OCI-LY7 (cell line): ENCODE results near the gene RPRD1B. TPM values are rescaled to one million over a fixed set of nuclear protein-coding genes. Genes with fewer than 3 reads are reported as not detected.

ENCODE experiments used
- BruUV-seq: library from RNA; stranded (reverse); fragments of 400-500 nt; replicated peaks from 2 replicates; lab custom pipeline; 2021; lab: Mats Ljungman, UMichigan
- CTCF ChIA-PET: fragments of 300-600 bp; sonication (Branson Sonifier 250); formaldehyde crosslinking; loops from one replicate; lab custom pipeline; 2022; ENCODE audit warnings: antibody characterized with exemption; ENCODE audit not compliant: unreplicated experiment; lab: Charles Lee
- POLR2A ChIA-PET: fragments of 300-600 bp; sonication (Branson Sonifier 250); formaldehyde crosslinking; loops from one replicate; lab custom pipeline; 2022; ENCODE audit warnings: antibody characterized with exemption; lab: Charles Lee
- DNase-seq: peaks from one replicate; pipeline ENCODE4 v3.0.0-alpha.2; 2015; ENCODE audit warnings: low spot score
- H2AFZ ChIP-seq: fragments of 200-600 bp; sonication (generic), shearing (Covaris generic); 2 replicates; pipeline ENCODE4 v1.6.1; 2014; ENCODE audit warnings: mild to moderate bottlenecking, antibody characterized with exemption, low read length, moderate library complexity
- H3K27ac ChIP-seq: fragments of 200-600 bp; sonication (generic); 2 replicates; pipeline ENCODE4 v1.5.1; 2014; ENCODE audit warnings: mixed run types, low read depth, mild to moderate bottlenecking, moderate library complexity, low read length, inconsistent platforms; ENCODE audit not compliant: poor library complexity, severe bottlenecking
- H3K36me3 ChIP-seq: fragments of 200-600 bp; sonication (generic); 2 replicates; pipeline ENCODE4 v1.6.1; 2014; ENCODE audit warnings: mild to moderate bottlenecking, antibody characterized with exemption, low read length, moderate library complexity, mixed read lengths; ENCODE audit not compliant: insufficient read depth
- H3K4me1 ChIP-seq: fragments of 200-600 bp; sonication (generic); 2 replicates; pipeline ENCODE4 v1.5.1; 2014; ENCODE audit warnings: mild to moderate bottlenecking, low read length; ENCODE audit not compliant: insufficient read depth, poor library complexity, severe bottlenecking
- H3K4me2 ChIP-seq: fragments of 200-600 bp; sonication (generic); 2 replicates; pipeline ENCODE4 v1.6.1; 2014; ENCODE audit warnings: mild to moderate bottlenecking, low read length
- H3K4me3 ChIP-seq: fragments of 200-600 bp; sonication (generic); 2 replicates; pipeline ENCODE4 v1.5.1; 2014; ENCODE audit warnings: mild to moderate bottlenecking, low read depth, low read length; ENCODE audit not compliant: poor library complexity, severe bottlenecking
- H3K79me2 ChIP-seq: fragments of 200-600 bp; sonication (generic); 2 replicates; pipeline ENCODE4 v1.6.1; 2016; ENCODE audit warnings: low read depth, mild to moderate bottlenecking, low read length, moderate library complexity, mixed read lengths; ENCODE audit not compliant: insufficient read depth
- H3K9me2 ChIP-seq: fragments of 200-600 bp; sonication (generic); 2 replicates; pipeline ENCODE4 v1.6.1; 2016; ENCODE audit warnings: mild to moderate bottlenecking, low read length, mixed read lengths; ENCODE audit not compliant: insufficient read depth
- H3K9me3 ChIP-seq: fragments of 200-600 bp; sonication (generic); 2 replicates; pipeline ENCODE4 v1.6.1; 2014; ENCODE audit warnings: mild to moderate bottlenecking, mixed run types, low read length, mixed read lengths
- H4K20me1 ChIP-seq: fragments of 200-600 bp; sonication (generic); 2 replicates; pipeline ENCODE4 v1.6.1; 2014; ENCODE audit warnings: mild to moderate bottlenecking, antibody characterized with exemption, low read length, moderate library complexity, mixed read lengths; ENCODE audit not compliant: insufficient read depth
- EZH2phosphoT487 ChIP-seq: fragments of 200-600 bp; sonication (generic); IDR thresholded peaks from 2 replicates; pipeline ENCODE4 v1.6.1; 2018; ENCODE audit warnings: low read depth, borderline replicate concordance, mild to moderate bottlenecking, mixed run types, antibody characterized with exemption, low read length, moderate library complexity, mixed read lengths
- intact Hi-C: fragments of 100-400 bp; cut with micrococcal nuclease; formaldehyde crosslinking; loops from one replicate; pipeline ENCODE4 v1.10.0; 2022; ENCODE audit not compliant: unreplicated experiment
- total RNA-seq, 2 experiments: library from RNA; depleted of rRNA in 1 of 2; stranded (reverse); fragments of >200 nt in 1 of 2; shearing (Covaris generic) in 1 of 2; gene quantifications; 2 replicates each; pipeline ENCODE4 v1.2.3, GENCODE V29; 2014 to 2022
- TF ChIP-seq, protein P1 (sequence below): fragments of 200-600 bp; sonication (generic); conservative IDR thresholded peaks from 2 replicates; pipeline ENCODE4 v1.5.1; 2014; ENCODE audit warnings: mild to moderate bottlenecking, antibody characterized with exemption, low read length, moderate library complexity, mixed read lengths

The RPRD1B gene
- total RNA-seq, 2 experiments from 2014 or later, result 45.6 to 67.9 TPM

DNA sequence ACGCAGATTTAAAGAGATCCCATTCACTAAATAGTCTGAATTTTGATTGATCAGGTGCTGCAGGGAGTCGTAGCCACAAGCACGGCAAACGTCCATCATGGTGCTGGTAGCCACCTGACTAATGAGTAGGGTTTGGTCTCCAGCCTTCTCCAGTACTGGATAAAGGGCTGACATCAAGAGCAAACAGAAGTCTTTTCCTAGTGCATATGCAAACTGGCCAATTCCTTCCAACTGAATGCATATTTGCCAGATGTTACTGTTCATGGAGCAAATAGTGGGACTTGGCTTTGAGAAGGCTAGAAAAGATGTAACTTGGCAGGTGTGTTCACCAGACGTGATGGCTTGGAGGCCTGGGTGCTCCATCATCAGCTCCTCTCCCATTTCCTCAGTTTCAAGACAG lies 21.9 kb upstream of the RPRD1B start:
- H4K20me1 ChIP-seq, result 0 out of 2 replicates have a peak, but pooled peaks cover 7% of the 10 kb centered on the region
- POLR2A ChIA-PET, result interaction anchor here (1.2 kb wide), 1 partner anchor 14 kb away, joined by 3 read pairs; no protein-coding TSS in a partner anchor
- H3K36me3 ChIP-seq, result peaks cover 83% of the 10 kb centered on the region
- no peak overlapping the region for H3K27ac ChIP-seq
- CTCF ChIA-PET, result no interaction called here
- no TSS peak for BruUV-seq
- H2AFZ ChIP-seq, result no peak overlapping the region
- intact Hi-C loops, result no loop called here
- peaks cover 5% of the 10 kb centered on the region; the same call in 1 of the 2 replicates for H3K79me2 ChIP-seq
- no peaks in the 10 kb centered on the region for H3K4me1 ChIP-seq
- H3K9me3 ChIP-seq, result no peaks in the 10 kb centered on the region
- no peak overlapping the region for H3K4me3 ChIP-seq
- H3K9me2 ChIP-seq, result no peaks in the 10 kb centered on the region
- TF ChIP-seq, protein P1, sequence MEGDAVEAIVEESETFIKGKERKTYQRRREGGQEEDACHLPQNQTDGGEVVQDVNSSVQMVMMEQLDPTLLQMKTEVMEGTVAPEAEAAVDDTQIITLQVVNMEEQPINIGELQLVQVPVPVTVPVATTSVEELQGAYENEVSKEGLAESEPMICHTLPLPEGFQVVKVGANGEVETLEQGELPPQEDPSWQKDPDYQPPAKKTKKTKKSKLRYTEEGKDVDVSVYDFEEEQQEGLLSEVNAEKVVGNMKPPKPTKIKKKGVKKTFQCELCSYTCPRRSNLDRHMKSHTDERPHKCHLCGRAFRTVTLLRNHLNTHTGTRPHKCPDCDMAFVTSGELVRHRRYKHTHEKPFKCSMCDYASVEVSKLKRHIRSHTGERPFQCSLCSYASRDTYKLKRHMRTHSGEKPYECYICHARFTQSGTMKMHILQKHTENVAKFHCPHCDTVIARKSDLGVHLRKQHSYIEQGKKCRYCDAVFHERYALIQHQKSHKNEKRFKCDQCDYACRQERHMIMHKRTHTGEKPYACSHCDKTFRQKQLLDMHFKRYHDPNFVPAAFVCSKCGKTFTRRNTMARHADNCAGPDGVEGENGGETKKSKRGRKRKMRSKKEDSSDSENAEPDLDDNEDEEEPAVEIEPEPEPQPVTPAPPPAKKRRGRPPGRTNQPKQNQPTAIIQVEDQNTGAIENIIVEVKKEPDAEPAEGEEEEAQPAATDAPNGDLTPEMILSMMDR, result no peak
- TF ChIP-seq EZH2phosphoT487, result no peak
- no peak overlapping the region for H3K4me2 ChIP-seq
- no peak for DNase-seq

DNA sequence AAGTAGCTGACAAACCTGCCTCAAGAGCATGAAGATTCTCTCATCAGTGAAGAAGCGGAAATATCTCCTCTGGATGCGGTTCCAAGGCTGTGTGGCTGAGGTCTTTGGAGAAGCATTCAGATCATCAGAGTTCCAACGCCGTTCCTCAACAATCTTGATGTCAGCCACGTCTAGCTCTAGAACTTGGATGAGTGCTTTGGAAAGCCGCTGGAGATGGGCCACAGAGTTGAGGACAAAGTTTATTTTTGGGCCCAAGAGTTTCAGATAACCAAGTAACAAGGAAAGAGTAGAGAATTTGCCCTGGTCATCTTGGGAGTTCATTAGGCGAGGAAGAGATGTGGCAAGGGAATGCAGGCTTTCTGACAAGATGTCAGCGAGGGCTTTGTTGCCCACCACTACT lies 21.2 kb upstream of the RPRD1B start:
- Histone ChIP-seq H3K4me1 (no peaks in the 10 kb centered on the region), H3K4me3 (no peak overlapping the region), H4K20me1 (0 out of 2 replicates have a peak, but pooled peaks cover 7% of the 10 kb centered on the region), H3K79me2 (peaks cover 8% of the 10 kb centered on the region; the same call in 1 of the 2 replicates), H3K4me2 (no peak overlapping the region), H2AFZ (no peak overlapping the region), H3K36me3 (peaks cover 89% of the 10 kb centered on the region), H3K27ac (no peak overlapping the region), H3K9me3 (0 out of 2 replicates have a peak, but pooled peaks cover 6% of the 10 kb centered on the region), H3K9me2 (no peaks in the 10 kb centered on the region)
- POLR2A ChIA-PET, result interaction anchor here (1.2 kb wide), 1 partner anchor 14 kb away, joined by 3 read pairs; no protein-coding TSS in a partner anchor
- CTCF ChIA-PET, result no interaction called here
- BruUV-seq, result no TSS peak
- DNase-seq, result no peak
- intact Hi-C loops, result no loop called here
- TF ChIP-seq, protein P1, result no peak
- TF ChIP-seq EZH2phosphoT487, result no peak

DNA sequence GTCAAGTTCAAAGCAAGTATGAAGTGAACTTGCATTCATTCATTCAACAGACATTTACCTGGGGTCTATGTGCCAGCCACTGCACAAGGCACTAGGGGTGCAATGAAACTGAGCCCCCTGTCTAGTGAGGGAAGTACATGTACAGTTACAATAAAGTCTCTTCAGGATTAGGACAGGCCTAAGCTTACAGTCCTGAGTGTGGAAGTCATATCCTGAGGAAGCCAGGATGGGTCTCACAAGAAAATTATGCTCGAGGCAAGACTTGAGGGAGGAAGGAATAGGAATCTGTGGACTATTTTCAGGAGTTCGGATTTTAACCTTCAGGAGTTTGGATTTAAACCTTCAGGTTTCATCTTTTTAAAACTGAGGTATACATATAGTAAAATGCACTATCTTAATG lies 19.7 kb upstream of the RPRD1B start:
- intact Hi-C loops, result no loop called here
- no peaks in the 10 kb centered on the region for H3K4me1 ChIP-seq
- no peak overlapping the region for H3K4me2 ChIP-seq
- DNase-seq, result no peak
- 0 out of 2 replicates have a peak, but pooled peaks cover 4% of the 10 kb centered on the region for H4K20me1 ChIP-seq
- H3K9me2 ChIP-seq, result no peaks in the 10 kb centered on the region
- no peak overlapping the region for H3K27ac ChIP-seq
- no peak overlapping the region for H3K4me3 ChIP-seq
- H3K9me3 ChIP-seq, result peaks cover 21% of the 10 kb centered on the region
- no TSS peak for BruUV-seq
- peaks cover 95% of the 10 kb centered on the region for H3K36me3 ChIP-seq
- TF ChIP-seq, protein P1, result no peak
- TF ChIP-seq EZH2phosphoT487, result no peak
- peaks cover 14% of the 10 kb centered on the region; the same call in 1 of the 2 replicates for H3K79me2 ChIP-seq
- H2AFZ ChIP-seq, result no peak overlapping the region
- ChIA-PET POLR2A (interaction anchor here (1.0 kb wide), 1 partner anchor 19 kb away, joined by 4 read pairs; no protein-coding TSS in a partner anchor), CTCF (no interaction called here)
